Activated CD8-positive, alpha-beta memory T cell treated with anti-CD3 and anti-CD28 coated beads for 1 hour (primary cell): Measurements from ENCODE around the gene PPP1R13L.
A peak's percentile ranks its signal among the peaks of the same experiment; 100 is the strongest.
"Not testable (repeated sequence)": the region's sequence is repeated elsewhere in the genome, so short reads cannot be mapped to it uniquely, and the experiment has no call there.

Experiments
- DNase-seq, 2 donors: peaks; one replicate each; pipeline ENCODE4 v3.0.0-alpha.2; 2020; ENCODE audit warnings: low read depth in 1 of 2; ENCODE audit errors: extremely low read depth in 1 of 2

PPP1R13L gene

GRCh38 chr19:45431008-45431407 is 26.1 kb upstream of the PPP1R13L start:
- not testable (repeated sequence) for DNase-seq

GRCh38 chr19:45429896-45430295 is 25.0 kb upstream of the PPP1R13L start:
- DNase-seq = not testable (repeated sequence)

- no peak for DNase-seq
These were observed 23.7 kb upstream of the PPP1R13L start for GRCh38 chr19:45428384-45429231.

GRCh38 chr19:45424191-45425058 is 19.6 kb upstream of the PPP1R13L start:
- no peak for DNase-seq

- no peak for DNase-seq
These were observed 18.8 kb upstream of the PPP1R13L start, which contains the start of gene ERCC1 for GRCh38 chr19:45423589-45424190. ERCC1 (minus strand) TSS chr19:45423917; CDS start chr19:45423374, 543 bp downstream.

GRCh38 chr19:45423033-45423588 is 18.2 kb upstream of the PPP1R13L start:
- DNase-seq = peak; percentile 61 to 68

GRCh38 chr19:45421947-45422498 is 17.2 kb upstream of the PPP1R13L start:
- DNase-seq = no peak

- DNase-seq = no peak
These were observed 16.0 kb upstream of the PPP1R13L start for GRCh38 chr19:45420871-45421270.

GRCh38 chr19:45420356-45420755 is 15.5 kb upstream of the PPP1R13L start:
- DNase-seq = no peak

- no peak for DNase-seq
These were observed 15.0 kb upstream of the PPP1R13L start for GRCh38 chr19:45419895-45420294.

- no peak for DNase-seq
These were observed 14.5 kb upstream of the PPP1R13L start for GRCh38 chr19:45419396-45419795.

GRCh38 chr19:45418802-45419201 is 13.9 kb upstream of the PPP1R13L start:
- no peak for DNase-seq

- DNase-seq = no peak
These were observed 12.3 kb upstream of the PPP1R13L start for GRCh38 chr19:45417151-45417550.

- DNase-seq = no peak
These were observed 9.6 kb upstream of the PPP1R13L start for GRCh38 chr19:45414468-45414867.

- DNase-seq = no peak
These were observed 8.6 kb upstream of the PPP1R13L start for GRCh38 chr19:45413497-45413896.

GRCh38 chr19:45410330-45410729 is 5.5 kb upstream of the PPP1R13L start:
- DNase-seq = not testable (repeated sequence)

GRCh38 chr19:45409557-45409920 is 4.7 kb upstream of the PPP1R13L start:
- DNase-seq = no peak

GRCh38 chr19:45408830-45409556 is 4.1 kb upstream of the PPP1R13L start:
- no peak for DNase-seq

GRCh38 chr19:45408121-45408520 is 3.3 kb upstream of the PPP1R13L start:
- no peak for DNase-seq

- not testable (repeated sequence) for DNase-seq
These were observed 2.7 kb upstream of the PPP1R13L start for GRCh38 chr19:45407585-45407984.
